ENCODE measurements around the gene TPSAB1.
A peak's percentile ranks its signal among the peaks of the same experiment; 100 is the strongest.
"Not testable (repeated sequence)": the region's sequence is repeated elsewhere in the genome, so short reads cannot be mapped to it uniquely, and the experiment has no call there.

Gene TPSAB1

GRCh38 chr16:1240436-1240835, at the start of gene TPSAB1:
TSS of gene TPSAB1 (plus strand) at chr16:1240705. CDS start at chr16:1240939, 234 bp downstream.
- DNase-seq: not testable (repeated sequence)

GRCh38 chr16:1190789-1191188, 49.7 kb upstream of the TPSAB1 start:
- DNase-seq: not testable (repeated sequence)

- DNase-seq: no peak
Observed at GRCh38 chr16:1192384-1193073, 48.0 kb upstream of the TPSAB1 start.

- no peak for DNase-seq
Observed at GRCh38 chr16:1193143-1193824, 47.2 kb upstream of the TPSAB1 start.

DNA sequence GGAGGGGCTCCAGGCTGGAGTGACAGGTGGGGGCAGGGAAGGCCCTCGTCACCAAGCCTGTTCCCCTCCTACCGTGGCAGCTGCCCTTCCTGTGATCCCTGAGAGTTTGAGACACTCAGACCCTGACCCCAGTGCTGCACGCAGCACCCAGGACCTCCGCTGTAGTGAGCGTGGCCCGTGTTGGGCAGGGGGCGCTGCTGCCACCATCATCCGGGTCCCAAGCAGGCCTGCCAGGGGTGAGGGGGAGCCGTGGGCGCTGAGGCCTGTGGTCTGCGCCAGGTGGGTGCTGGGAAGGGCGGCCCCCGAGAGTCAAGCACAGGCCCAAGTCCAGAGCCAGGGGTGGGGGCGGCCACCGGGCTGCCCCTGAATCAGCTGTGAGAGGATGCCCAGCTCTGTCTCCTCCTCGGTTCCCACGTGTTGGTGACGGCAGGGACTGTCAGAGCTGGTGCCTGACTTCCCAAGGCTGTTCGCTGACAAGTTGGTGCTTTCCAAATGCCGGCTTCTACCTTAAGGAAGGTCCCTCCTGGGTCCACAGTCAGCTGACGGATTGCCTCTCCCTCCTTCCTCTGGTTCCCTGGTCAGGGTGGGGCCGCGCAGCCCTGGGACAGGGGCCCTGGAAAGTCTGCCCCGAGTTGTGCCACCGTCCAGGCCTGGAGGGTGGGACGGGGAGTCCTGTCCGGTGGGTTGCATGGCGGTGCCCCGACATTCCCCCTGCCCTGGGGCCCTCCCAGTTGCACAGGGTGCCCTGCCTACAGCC, 46.5 kb upstream of the TPSAB1 start:
- no peak for DNase-seq

DNA sequence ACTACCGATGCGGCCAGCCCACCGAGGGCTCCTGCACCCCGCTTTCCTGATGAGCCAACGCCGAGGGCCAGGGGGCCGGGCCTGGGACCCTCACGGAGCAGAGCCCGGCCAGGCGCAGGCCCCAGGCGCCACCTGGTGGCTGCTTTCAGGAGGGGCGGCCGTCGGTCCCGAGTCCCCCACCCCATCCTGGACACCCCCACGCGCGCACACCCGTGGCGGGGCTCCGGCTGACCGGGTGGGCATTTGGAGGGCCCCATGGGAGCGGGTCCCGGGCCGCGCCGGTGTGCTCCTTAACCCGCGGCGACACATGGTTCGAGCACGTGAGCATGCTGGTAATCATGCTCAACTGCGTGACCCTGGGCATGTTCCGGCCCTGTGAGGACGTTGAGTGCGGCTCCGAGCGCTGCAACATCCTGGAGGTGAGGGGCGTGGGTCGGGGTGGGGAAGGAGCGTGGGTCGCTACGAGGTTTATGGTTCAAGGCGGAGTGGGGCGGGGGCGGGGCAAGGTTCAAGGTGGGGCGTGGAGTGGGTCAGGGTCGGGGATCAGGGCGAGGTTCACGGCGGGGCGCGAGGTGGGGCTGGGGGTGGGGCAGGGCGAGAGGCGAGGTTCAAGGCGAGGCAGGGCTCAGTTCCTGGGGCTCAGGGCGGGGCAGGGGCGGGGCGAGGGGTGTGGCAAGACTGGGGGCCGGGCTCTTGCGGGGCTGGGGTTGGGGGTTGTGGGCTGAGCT, 45.7 kb upstream of the TPSAB1 start:
- no peak for DNase-seq

DNA sequence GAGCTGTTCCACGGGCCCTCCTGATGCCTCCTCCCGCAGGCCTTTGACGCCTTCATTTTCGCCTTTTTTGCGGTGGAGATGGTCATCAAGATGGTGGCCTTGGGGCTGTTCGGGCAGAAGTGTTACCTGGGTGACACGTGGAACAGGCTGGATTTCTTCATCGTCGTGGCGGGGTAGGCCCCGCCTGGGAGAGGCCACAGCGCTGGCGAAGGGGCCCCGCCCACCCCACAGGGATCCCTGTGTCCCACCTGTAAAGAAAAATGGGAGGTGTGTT, 45.2 kb upstream of the TPSAB1 start:
- DNase-seq: no peak

DNA sequence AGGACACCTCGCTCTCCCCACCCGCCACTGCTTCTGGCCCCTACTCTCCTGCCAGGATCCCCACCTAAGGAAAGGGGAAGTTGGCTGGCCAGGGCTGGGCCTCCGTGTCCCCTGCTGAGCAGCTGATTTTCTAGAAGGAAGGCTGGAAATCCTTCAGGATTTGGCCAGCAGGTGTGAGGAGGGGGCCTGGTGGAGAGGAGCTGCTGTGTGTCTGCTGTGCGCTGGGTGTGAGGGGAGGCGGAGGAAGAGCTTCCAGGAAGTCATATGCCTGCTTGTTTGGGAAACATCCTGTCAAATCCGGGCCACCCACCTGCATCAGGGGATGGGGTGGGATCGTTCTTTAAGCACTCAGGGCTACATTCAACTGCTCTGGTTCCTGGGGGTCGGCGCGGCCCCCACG, 44.0 kb upstream of the TPSAB1 start:
- no peak for DNase-seq

DNA sequence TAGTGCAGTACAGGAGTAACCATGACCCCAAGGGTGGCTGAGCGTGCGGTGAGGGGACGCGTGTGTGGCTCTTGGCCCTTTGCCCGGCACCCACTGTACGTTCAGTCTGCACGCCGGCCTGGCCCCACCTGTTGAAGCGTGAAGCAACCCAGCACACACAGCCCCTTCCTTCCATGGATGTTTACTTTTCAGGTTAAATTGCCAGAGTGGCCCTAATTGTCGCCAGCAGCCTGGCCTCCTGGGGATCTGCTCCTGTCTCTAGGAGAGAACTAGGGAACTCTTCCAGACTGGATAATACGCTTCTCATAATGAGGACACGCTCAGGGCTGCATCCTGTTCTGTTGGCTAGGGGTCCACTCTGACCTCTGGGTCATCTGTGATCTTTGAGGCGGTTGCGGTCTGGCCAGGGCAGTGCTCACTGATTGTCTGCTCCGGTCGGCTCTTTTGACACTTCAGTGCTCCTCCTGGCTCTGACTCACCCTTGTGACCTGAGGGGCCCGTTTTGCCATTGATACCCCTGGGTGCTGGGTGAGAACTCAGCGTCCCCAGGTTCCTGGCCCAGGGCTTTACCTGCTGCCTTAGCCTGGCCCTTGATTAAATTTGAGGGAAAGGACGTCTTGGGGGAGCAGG, 43.2 kb upstream of the TPSAB1 start:
- DNase-seq: peak; percentile 63

DNA sequence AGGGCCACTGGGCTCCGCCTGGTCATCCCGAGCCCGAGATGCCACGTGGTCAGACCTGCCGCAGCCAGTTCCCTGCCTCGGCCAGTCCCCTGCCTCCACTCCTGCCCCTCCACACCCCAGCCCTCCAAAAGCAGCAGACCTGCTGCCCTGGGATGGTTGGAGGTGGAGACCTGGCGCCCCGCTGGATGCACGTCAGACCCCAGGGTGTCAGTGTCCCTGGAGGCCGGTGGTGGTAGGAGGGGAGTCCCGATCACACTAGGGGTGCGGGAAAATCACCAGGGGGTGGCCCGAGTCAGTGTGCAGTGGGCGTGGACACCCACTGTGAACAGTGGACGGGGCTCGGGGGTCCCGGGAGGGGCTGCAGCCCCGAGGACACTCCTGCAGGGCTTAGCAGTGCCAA, 42.3 kb upstream of the TPSAB1 start:
- DNase-seq: no peak

GRCh38 chr16:1198671-1199346, 41.7 kb upstream of the TPSAB1 start:
- not testable (repeated sequence) for DNase-seq

DNA sequence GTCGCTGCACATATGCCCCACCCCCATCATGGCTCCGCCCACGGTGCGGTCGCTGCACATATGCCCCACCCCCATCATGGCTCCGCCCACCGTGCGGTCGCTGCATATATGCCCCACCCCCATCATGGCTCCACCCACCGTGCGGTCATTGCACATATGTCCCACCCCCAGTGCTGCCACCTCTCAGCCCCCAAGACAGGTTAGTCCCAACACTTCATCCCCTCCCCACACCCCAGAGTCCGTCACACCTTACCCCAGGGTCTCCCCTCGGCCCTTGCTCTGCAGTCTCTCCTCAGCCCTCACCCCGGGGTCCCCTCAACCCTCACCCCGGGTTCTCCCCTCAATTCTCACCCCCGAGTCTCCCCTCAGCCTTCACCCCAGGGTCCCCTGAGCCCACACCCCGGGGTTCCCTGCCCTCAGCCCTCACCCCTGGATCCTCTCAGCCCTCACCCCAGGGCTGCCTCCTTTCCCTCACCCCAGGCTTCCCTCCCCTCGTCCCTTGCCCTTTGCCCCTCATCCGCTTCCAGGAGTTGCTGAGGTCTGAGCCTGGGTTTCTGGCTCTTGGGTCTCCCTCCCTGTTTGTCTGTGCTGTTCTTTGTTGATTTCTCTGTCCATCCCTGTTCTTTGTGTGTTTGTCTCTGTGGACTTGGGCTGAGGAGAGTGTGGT, 41.0 kb upstream of the TPSAB1 start:
- no peak for DNase-seq

GRCh38 chr16:1200014-1200627, 40.4 kb upstream of the TPSAB1 start:
- DNase-seq: no peak

- no peak for DNase-seq
Observed at GRCh38 chr16:1201444-1201843, 39.1 kb upstream of the TPSAB1 start.

GRCh38 chr16:1202274-1202673, 38.2 kb upstream of the TPSAB1 start:
- DNase-seq: no peak

- DNase-seq: no peak
Observed at GRCh38 chr16:1204933-1205332, 35.6 kb upstream of the TPSAB1 start.

DNA sequence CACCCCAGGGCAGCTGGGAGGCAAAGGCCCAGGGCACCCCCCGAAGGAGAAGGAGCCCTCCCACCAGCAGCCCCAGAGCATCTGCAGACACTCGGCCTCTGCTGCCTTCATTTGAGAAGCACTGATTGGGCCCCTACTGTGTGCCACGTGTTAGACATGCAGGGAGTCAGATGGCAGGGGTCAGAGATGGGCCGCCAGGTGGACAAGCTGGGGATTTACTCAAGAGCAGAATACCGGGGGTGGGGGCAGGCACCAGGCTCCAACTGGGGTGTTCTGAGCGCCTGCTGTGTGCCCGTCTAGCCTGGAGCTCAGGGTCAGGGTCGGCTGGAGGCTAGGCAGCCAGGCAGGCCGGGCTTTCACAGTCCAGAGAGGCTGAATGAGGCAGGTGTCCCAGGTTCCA, 34.2 kb upstream of the TPSAB1 start:
- DNase-seq: no peak

DNA sequence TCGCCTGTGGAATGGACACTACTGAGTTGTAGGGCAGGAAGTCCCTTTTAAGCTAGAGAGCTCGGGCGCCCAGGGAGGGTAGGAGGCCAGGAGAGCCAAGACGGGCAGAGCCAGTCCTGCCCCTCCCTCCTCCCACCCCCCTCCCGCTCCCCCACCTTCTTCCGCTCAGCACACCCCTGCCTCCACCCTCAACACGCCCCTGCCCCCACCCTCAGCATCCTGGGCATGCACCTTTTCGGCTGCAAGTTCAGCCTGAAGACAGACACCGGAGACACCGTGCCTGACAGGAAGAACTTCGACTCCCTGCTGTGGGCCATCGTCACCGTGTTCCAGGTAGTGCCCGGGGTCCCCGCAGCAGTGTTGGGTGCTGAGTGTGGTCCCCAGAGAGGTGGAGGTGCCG, 33.7 kb upstream of the TPSAB1 start:
- DNase-seq: no peak

GRCh38 chr16:1208239-1208830, 32.2 kb upstream of the TPSAB1 start:
- no peak for DNase-seq

DNA sequence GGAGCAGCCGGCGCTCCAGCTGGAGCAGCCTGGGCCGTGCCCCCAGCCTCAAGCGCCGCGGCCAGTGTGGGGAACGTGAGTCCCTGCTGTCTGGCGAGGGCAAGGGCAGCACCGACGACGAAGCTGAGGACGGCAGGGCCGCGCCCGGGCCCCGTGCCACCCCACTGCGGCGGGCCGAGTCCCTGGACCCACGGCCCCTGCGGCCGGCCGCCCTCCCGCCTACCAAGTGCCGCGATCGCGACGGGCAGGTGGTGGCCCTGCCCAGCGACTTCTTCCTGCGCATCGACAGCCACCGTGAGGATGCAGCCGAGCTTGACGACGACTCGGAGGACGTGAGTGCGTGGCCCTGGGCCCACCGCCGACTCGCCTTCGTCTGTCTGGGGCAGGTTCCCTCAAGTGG, 31.4 kb upstream of the TPSAB1 start:
- no peak for DNase-seq

DNA sequence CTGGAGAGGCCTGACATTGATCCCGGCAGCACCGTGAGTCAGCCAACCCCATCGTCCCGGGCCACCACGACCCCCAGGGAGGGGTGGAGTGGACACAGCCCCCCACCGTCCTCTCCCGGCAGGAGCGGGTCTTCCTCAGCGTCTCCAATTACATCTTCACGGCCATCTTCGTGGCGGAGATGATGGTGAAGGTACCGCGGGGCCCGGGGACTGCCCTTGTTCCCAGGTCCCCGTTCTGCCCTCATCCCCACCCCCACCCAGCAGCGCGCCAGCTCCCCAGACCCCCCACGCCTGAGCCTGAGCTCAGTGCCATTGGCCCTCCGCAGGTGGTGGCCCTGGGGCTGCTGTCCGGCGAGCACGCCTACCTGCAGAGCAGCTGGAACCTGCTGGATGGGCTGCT, 30.0 kb upstream of the TPSAB1 start:
- DNase-seq: no peak
